Measurements from ENCODE around the gene CILP. TPM values are rescaled to one million over a fixed set of nuclear protein-coding genes. Genes with fewer than 3 reads are reported as not detected.
"Not testable (repeated sequence)": the region's sequence is repeated elsewhere in the genome, so short reads cannot be mapped to it uniquely, and the experiment has no call there.

CILP gene
- total RNA-seq, 1 experiment from 2014 or later: not detected

- no peaks in the 10 kb centered on the region for H3K36me3 ChIP-seq (replicated peaks; ENCODE audit: control insufficient read depth, insufficient read depth, low read length)
- H3K4me3 ChIP-seq (ENCODE audit: insufficient read depth, low read depth, low read length): no peak overlapping the region
- no peaks in the 10 kb centered on the region for H3K27me3 ChIP-seq (ENCODE audit: control insufficient read depth, insufficient read depth, low read length)
- no peak for DNase-seq
Observed at GRCh38 chr15:65245096-65245856, 34.0 kb upstream of the CILP start.

GRCh38 chr15:65244638-65245037, 33.4 kb upstream of the CILP start:
- H3K27me3 ChIP-seq (ENCODE audit: control insufficient read depth, insufficient read depth, low read length): no peaks in the 10 kb centered on the region
- no peak overlapping the region for H3K4me3 ChIP-seq (ENCODE audit: insufficient read depth, low read depth, low read length)
- no peaks in the 10 kb centered on the region for H3K36me3 ChIP-seq (replicated peaks; ENCODE audit: control insufficient read depth, insufficient read depth, low read length)
- no peak for DNase-seq

GRCh38 chr15:65236443-65236842, 25.2 kb upstream of the CILP start:
- H3K36me3 ChIP-seq (replicated peaks; ENCODE audit: control insufficient read depth, insufficient read depth, low read length); H3K4me3 ChIP-seq (ENCODE audit: insufficient read depth, low read depth, low read length); DNase-seq: not testable (repeated sequence)

GRCh38 chr15:65233696-65234095, 22.4 kb upstream of the CILP start:
- H3K4me3 ChIP-seq (ENCODE audit: insufficient read depth, low read depth, low read length): no peak overlapping the region
- no peak for DNase-seq

More at GRCh38 chr15:65236443-65236842, 25.2 kb upstream of the CILP start:
- not testable (repeated sequence) for H3K27me3 ChIP-seq (ENCODE audit: control insufficient read depth, insufficient read depth, low read length)

GRCh38 chr15:65232520-65232919, 21.2 kb upstream of the CILP start:
- Histone ChIP-seq H3K36me3 (replicated peaks; ENCODE audit: control insufficient read depth, insufficient read depth, low read length) (no peaks in the 10 kb centered on the region), H3K4me3 (ENCODE audit: insufficient read depth, low read depth, low read length) (no peak overlapping the region), H3K27me3 (ENCODE audit: control insufficient read depth, insufficient read depth, low read length) (no peaks in the 10 kb centered on the region)
- no peak for DNase-seq

More at GRCh38 chr15:65233696-65234095, 22.4 kb upstream of the CILP start:
- no peaks in the 10 kb centered on the region for H3K36me3 ChIP-seq (replicated peaks; ENCODE audit: control insufficient read depth, insufficient read depth, low read length)
- H3K27me3 ChIP-seq (ENCODE audit: control insufficient read depth, insufficient read depth, low read length): no peaks in the 10 kb centered on the region

DNA sequence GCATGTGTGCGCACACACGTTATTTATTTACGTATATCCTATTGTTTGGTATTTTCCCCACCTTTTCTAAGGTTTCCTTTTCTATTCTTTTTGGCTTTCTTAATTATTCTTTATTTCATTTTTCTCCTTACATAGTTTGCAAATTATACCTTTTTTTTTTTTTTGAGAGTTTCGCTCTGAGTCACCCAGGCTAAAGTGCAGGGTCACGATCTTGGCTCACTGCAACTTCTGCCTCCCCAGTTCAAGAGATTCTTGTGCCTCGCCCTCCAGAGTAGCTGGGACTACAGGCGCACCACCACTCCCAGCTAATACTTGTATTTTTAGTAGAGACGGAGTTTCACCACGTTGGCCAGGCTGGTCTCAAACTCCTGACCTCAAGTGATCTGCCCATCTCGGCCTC, 20.0 kb upstream of the CILP start:
- H3K27me3 ChIP-seq (ENCODE audit: control insufficient read depth, insufficient read depth, low read length): no peaks in the 10 kb centered on the region
- H3K4me3 ChIP-seq (ENCODE audit: insufficient read depth, low read depth, low read length): no peak overlapping the region
- no peaks in the 10 kb centered on the region for H3K36me3 ChIP-seq (replicated peaks; ENCODE audit: control insufficient read depth, insufficient read depth, low read length)
- no peak for DNase-seq

DNA sequence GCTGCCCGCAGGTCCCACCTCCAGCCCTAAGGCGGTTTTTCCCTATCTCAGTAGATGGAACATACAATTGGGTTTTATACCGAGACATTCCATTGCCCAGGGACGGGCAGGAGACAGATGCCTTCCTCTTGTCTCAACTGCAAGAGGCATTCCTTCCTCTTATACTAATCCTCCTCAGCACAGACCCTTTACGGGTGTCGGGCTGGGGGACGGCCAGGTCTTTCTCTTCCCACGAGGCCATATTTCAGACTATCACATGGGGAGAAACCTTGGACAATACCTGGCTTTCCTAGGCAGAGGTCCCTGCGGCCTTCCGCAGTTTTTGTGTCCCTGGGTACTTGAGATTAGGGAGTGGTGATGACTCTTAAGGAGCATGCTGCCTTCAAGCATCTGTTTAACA, 15.6 kb upstream of the CILP start:
- not testable (repeated sequence) for DNase-seq; H3K27me3 ChIP-seq (ENCODE audit: control insufficient read depth, insufficient read depth, low read length)

DNA sequence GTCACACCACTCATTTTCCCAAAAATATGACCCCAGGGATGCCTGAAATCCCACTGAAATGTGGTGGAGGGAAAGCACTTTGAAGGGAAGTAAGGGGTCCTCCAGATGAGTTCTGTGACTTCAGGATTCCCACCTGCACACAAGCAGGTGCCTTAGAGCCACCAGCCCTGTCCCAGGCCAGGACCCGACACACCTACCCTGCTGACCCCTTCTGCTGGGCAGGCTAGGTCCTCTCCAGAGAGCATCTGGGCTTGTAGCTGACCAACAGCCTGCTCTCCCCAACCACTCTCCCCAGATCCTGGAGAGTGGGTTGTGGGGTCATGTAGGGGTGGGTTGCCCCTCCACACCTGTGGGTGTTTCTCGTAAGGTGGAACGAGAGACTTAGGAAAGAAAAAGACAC, 14.9 kb upstream of the CILP start:
- no peaks in the 10 kb centered on the region for H3K27me3 ChIP-seq (ENCODE audit: control insufficient read depth, insufficient read depth, low read length)
- H3K4me3 ChIP-seq (ENCODE audit: insufficient read depth, low read depth, low read length): no peak overlapping the region
- no peaks in the 10 kb centered on the region for H3K36me3 ChIP-seq (replicated peaks; ENCODE audit: control insufficient read depth, insufficient read depth, low read length)
- no peak for DNase-seq

More for the DNA sequence above, 15.6 kb upstream of the CILP start:
- not testable (repeated sequence) for H3K4me3 ChIP-seq (ENCODE audit: insufficient read depth, low read depth, low read length); H3K36me3 ChIP-seq (replicated peaks; ENCODE audit: control insufficient read depth, insufficient read depth, low read length)

- DNase-seq: no peak
- no peak overlapping the region for H3K4me3 ChIP-seq (ENCODE audit: insufficient read depth, low read depth, low read length)
- H3K27me3 ChIP-seq (ENCODE audit: control insufficient read depth, insufficient read depth, low read length): no peaks in the 10 kb centered on the region
- no peaks in the 10 kb centered on the region for H3K36me3 ChIP-seq (replicated peaks; ENCODE audit: control insufficient read depth, insufficient read depth, low read length)
Observed at GRCh38 chr15:65223996-65224395, 12.7 kb upstream of the CILP start.

DNA sequence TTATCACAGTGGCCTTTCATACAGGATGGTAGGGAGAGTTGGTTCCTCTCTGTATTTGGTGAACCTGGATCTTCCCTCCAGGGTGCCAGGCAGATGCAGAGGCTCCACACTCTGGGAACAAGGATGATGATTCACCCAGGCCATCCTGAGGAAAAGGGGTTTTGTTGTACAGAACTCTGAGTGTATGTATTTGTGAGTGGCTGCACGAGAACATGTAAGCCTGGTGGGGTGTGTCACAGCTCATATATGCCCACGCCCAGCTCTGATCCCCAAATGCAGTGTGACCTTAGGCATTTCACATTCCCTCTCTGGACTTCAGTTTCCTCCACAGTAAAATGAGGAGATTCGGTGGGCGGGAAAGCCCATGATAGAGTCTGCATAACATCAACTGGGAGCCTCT, 11.6 kb upstream of the CILP start:
- no peaks in the 10 kb centered on the region for H3K27me3 ChIP-seq (ENCODE audit: control insufficient read depth, insufficient read depth, low read length)
- H3K36me3 ChIP-seq (replicated peaks; ENCODE audit: control insufficient read depth, insufficient read depth, low read length): no peaks in the 10 kb centered on the region
- H3K4me3 ChIP-seq (ENCODE audit: insufficient read depth, low read depth, low read length): no peak overlapping the region
- no peak for DNase-seq

GRCh38 chr15:65221697-65222096, 10.4 kb upstream of the CILP start:
- no peak for DNase-seq

GRCh38 chr15:65219137-65219536, 7.9 kb upstream of the CILP start:
- no peaks in the 10 kb centered on the region for H3K27me3 ChIP-seq (ENCODE audit: control insufficient read depth, insufficient read depth, low read length)
- H3K4me3 ChIP-seq (ENCODE audit: insufficient read depth, low read depth, low read length): no peak overlapping the region
- H3K36me3 ChIP-seq (replicated peaks; ENCODE audit: control insufficient read depth, insufficient read depth, low read length): no peaks in the 10 kb centered on the region
- no peak for DNase-seq

More at GRCh38 chr15:65221697-65222096, 10.4 kb upstream of the CILP start:
- no peaks in the 10 kb centered on the region for H3K36me3 ChIP-seq (replicated peaks; ENCODE audit: control insufficient read depth, insufficient read depth, low read length)
- no peaks in the 10 kb centered on the region for H3K27me3 ChIP-seq (ENCODE audit: control insufficient read depth, insufficient read depth, low read length)
- H3K4me3 ChIP-seq (ENCODE audit: insufficient read depth, low read depth, low read length): no peak overlapping the region

DNA sequence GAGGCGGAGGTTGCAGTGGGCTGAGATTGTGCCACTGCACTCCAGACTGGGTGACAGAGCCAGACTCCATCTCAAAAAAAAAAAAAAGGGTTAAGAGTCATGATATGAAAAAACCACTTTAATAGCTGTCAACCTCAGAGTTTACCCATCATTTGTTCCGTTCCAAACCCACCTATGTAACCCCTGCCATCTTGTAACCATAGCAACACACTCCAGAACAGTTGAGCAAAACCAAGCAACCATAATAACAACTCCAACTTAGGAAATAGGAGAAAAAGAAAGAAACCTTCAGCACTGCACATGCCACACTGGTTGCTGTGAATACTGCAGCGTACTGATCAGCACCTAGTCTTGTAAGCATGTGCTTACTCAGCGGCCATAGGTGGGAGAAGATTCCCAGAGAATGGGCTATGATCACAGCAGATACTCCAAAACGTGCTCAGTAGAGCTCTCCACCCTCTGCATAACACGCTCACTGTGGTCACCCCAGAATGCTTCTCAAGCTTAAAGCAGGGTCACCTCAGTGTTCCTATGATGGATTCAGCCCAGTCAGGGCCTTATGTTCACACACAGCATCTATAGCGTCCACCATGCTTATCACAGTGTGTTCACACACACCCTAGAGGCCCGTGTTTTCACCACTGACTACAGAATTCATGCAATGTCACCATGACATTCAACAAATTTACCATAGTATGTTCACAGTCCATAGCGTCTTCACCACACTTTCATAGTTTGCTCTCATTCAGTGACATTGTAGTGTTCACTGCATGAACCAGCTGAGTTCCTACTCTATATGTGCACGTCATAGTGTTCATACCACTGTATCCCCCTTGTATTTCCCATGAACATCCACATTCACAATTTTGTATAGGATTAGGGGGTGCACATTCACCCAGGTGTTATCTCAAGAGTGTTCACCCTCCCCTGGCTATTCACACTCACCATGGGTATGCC, 6.5 kb upstream of the CILP start:
- Histone ChIP-seq H3K4me3 (ENCODE audit: insufficient read depth, low read depth, low read length) (no peak overlapping the region), H3K27me3 (ENCODE audit: control insufficient read depth, insufficient read depth, low read length) (no peaks in the 10 kb centered on the region), H3K36me3 (replicated peaks; ENCODE audit: control insufficient read depth, insufficient read depth, low read length) (no peaks in the 10 kb centered on the region)
- no peak for DNase-seq

GRCh38 chr15:65215496-65215895, 4.2 kb upstream of the CILP start:
- H3K36me3 ChIP-seq (replicated peaks; ENCODE audit: control insufficient read depth, insufficient read depth, low read length): no peaks in the 10 kb centered on the region
- no peak for DNase-seq
- H3K4me3 ChIP-seq (ENCODE audit: insufficient read depth, low read depth, low read length): no peak overlapping the region
- H3K27me3 ChIP-seq (ENCODE audit: control insufficient read depth, insufficient read depth, low read length): no peaks in the 10 kb centered on the region

GRCh38 chr15:65214010-65214409, 2.7 kb upstream of the CILP start:
- no peaks in the 10 kb centered on the region for H3K27me3 ChIP-seq (ENCODE audit: control insufficient read depth, insufficient read depth, low read length)

More at GRCh38 chr15:65214010-65214409, 2.7 kb upstream of the CILP start:
- Histone ChIP-seq H3K4me3 (ENCODE audit: insufficient read depth, low read depth, low read length) (no peak overlapping the region), H3K36me3 (replicated peaks; ENCODE audit: control insufficient read depth, insufficient read depth, low read length) (no peaks in the 10 kb centered on the region)
- no peak for DNase-seq

Measured in H7 (cell line).